ENCODE results near the gene CFAP54. TPM values are rescaled to one million over a fixed set of nuclear protein-coding genes. Genes with fewer than 3 reads are reported as not detected.

The CFAP54 gene
- total and polyA plus RNA-seq, 2 experiments from 2014 or later = 0.07 to 0.76 TPM

DNA sequence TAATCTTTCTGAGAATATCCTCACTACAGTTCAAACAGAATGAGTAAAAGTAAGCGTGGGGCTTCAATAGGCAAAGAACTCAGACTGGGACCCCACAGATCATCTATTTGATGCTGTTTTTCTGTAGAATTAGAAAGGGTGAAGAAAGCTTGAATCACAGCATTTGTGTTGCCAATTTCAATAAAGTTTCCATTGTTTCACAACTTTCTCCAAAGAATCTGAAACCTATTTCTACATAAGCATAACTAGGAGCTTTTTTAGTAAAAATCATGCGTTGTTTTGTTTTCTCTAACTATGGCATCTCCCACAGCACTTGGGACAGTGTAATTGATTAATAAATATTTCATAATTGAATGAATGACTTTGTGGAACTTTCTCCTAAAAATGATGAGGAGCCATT, 401.0 kb downstream of the CFAP54 start:
- H3K27me3 ChIP-seq (ENCODE audit: insufficient read depth) = no peaks in the 10 kb centered on the region
- no peak overlapping the region for H3K27ac ChIP-seq (ENCODE audit: low read depth)

More for the DNA sequence above, 401.0 kb downstream of the CFAP54 start:
- no peak overlapping the region for H3K27ac Mint-ChIP-seq
- H3K4me3 ChIP-seq = no peak overlapping the region
- no peak overlapping the region for H3K4me3 Mint-ChIP-seq
- TF ChIP-seq ZNF331 (CRISPR knock-in tag; IDR thresholded peaks at IDR 0.05; ENCODE audit: low read depth) (no peak), POLR2AphosphoS5 (IDR thresholded peaks at IDR 0.05; ENCODE audit: low read depth) (no peak), CREB1 (CRISPR knock-in tag; IDR thresholded peaks at IDR 0.05; ENCODE audit: low read depth) (no peak)
- TF ChIP-seq, protein P1, sequence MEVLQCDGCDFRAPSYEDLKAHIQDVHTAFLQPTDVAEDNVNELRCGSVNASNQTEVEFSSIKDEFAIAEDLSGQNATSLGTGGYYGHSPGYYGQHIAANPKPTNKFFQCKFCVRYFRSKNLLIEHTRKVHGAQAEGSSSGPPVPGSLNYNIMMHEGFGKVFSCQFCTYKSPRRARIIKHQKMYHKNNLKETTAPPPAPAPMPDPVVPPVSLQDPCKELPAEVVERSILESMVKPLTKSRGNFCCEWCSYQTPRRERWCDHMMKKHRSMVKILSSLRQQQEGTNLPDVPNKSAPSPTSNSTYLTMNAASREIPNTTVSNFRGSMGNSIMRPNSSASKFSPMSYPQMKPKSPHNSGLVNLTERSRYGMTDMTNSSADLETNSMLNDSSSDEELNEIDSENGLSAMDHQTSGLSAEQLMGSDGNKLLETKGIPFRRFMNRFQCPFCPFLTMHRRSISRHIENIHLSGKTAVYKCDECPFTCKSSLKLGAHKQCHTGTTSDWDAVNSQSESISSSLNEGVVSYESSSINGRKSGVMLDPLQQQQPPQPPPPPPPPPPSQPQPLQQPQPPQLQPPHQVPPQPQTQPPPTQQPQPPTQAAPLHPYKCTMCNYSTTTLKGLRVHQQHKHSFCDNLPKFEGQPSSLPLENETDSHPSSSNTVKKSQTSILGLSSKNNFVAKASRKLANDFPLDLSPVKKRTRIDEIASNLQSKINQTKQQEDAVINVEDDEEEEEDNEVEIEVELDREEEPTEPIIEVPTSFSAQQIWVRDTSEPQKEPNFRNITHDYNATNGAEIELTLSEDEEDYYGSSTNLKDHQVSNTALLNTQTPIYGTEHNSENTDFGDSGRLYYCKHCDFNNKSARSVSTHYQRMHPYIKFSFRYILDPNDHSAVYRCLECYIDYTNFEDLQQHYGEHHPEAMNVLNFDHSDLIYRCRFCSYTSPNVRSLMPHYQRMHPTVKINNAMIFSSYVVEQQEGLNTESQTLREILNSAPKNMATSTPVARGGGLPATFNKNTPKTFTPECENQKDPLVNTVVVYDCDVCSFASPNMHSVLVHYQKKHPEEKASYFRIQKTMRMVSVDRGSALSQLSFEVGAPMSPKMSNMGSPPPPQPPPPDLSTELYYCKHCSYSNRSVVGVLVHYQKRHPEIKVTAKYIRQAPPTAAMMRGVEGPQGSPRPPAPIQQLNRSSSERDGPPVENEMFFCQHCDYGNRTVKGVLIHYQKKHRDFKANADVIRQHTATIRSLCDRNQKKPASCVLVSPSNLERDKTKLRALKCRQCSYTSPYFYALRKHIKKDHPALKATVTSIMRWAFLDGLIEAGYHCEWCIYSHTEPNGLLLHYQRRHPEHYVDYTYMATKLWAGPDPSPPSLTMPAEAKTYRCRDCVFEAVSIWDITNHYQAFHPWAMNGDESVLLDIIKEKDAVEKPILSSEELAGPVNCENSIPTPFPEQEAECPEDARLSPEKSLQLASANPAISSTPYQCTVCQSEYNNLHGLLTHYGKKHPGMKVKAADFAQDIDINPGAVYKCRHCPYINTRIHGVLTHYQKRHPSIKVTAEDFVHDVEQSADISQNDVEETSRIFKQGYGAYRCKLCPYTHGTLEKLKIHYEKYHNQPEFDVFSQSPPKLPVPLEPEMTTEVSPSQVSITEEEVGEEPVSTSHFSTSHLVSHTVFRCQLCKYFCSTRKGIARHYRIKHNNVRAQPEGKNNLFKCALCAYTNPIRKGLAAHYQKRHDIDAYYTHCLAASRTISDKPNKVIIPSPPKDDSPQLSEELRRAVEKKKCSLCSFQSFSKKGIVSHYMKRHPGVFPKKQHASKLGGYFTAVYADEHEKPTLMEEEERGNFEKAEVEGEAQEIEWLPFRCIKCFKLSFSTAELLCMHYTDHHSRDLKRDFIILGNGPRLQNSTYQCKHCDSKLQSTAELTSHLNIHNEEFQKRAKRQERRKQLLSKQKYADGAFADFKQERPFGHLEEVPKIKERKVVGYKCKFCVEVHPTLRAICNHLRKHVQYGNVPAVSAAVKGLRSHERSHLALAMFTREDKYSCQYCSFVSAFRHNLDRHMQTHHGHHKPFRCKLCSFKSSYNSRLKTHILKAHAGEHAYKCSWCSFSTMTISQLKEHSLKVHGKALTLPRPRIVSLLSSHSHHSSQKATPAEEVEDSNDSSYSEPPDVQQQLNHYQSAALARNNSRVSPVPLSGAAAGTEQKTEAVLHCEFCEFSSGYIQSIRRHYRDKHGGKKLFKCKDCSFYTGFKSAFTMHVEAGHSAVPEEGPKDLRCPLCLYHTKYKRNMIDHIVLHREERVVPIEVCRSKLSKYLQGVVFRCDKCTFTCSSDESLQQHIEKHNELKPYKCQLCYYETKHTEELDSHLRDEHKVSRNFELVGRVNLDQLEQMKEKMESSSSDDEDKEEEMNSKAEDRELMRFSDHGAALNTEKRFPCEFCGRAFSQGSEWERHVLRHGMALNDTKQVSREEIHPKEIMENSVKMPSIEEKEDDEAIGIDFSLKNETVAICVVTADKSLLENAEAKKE (CRISPR knock-in tag; IDR thresholded peaks at IDR 0.05) = no peak
- peaks cover 4% of the 10 kb centered on the region for H3K9me2 ChIP-seq (ENCODE audit: insufficient read depth)
- 0 out of 2 replicates have a peak, but pooled peaks cover 3% of the 10 kb centered on the region for H3K4me1 ChIP-seq (ENCODE audit: insufficient read depth)
- ATAC-seq (no peak), DNase-seq (ENCODE audit: low spot score) (no peak)
- no peaks in the 10 kb centered on the region for H3K79me2 ChIP-seq (replicated peaks; ENCODE audit: insufficient read depth)
- H3K4me1 Mint-ChIP-seq = peaks cover 4% of the 10 kb centered on the region; the same call in 1 of the 3 replicates
- no peak overlapping the region for H3K4me2 ChIP-seq
- no peaks in the 10 kb centered on the region; the same call in 1 of the 2 replicates for H3K36me3 ChIP-seq (ENCODE audit: insufficient read depth)
- H3K27me3 Mint-ChIP-seq (ENCODE audit: insufficient read depth, low read depth, poor library complexity) = no peaks in the 10 kb centered on the region
- H3K36me3 Mint-ChIP-seq (ENCODE audit: low read depth) = peaks cover 13% of the 10 kb centered on the region; the same call in 2 of the 3 replicates
- H3K9me3 Mint-ChIP-seq = peaks cover 17% of the 10 kb centered on the region
- H3F3A ChIP-seq (replicated peaks; ENCODE audit: low read depth) = no peaks in the 10 kb centered on the region
- no peak overlapping the region for H2AFZ ChIP-seq
- no peaks in the 10 kb centered on the region for H4K20me1 ChIP-seq (replicated peaks; ENCODE audit: insufficient read depth)
